GM21528 (cell line): ENCODE measurements around the gene PRKCD.

ENCODE experiments used
- ATAC-seq: cut with Tn5 transposase; IDR thresholded peaks from one replicate; pipeline ENCODE4 v1.9.1; 2021; ENCODE audit warnings: mild to moderate bottlenecking, moderate library complexity; ENCODE audit not compliant: unreplicated experiment, low FRiP score

PRKCD gene

DNA sequence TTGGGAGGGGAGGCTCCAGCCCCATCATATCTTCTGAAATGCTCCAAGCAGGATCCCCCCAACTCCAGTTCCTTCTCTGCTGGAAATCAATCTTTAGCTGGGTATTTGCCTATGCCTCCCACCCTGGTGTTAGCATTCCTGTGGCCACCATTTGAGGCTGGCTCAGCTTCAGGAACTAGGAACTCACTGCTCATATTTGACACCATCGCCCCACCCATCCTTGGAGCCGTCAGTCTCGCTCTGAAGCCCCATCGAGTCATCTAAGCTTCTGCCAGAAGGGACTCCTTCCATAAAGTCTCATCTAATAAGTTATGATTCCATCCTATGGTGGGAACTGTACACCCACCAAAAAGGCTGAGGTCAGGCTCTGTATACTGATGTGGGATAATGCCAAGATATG, 26.4 kb downstream of the PRKCD start:
- no peak for ATAC-seq

DNA sequence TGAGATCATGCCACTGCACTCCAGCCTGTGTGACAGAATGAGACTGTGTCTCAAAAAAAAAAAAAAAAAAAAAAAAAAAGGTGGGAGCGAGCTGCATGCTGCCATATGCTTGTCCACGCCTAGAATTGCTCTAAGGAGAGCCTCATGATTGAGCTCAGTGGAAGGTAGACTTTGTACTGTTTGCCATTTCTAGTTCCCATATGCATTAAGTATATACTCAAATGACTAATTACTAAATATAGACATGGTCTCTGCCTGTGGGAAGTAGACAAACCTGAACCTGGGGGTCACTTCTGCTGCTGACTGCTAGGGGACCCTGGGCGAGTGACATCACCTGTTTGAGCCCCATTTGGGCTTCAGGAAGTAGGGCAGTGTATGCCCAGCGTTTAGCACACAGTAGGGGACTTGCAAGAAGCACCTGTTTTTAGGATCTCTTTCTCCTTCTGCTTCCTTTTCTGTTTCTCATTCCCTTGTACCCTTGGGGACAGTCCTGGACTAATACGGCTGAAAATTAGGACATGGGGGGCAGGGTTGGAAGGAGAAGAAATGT, 27.2 kb downstream of the PRKCD start:
- ATAC-seq = no peak

DNA sequence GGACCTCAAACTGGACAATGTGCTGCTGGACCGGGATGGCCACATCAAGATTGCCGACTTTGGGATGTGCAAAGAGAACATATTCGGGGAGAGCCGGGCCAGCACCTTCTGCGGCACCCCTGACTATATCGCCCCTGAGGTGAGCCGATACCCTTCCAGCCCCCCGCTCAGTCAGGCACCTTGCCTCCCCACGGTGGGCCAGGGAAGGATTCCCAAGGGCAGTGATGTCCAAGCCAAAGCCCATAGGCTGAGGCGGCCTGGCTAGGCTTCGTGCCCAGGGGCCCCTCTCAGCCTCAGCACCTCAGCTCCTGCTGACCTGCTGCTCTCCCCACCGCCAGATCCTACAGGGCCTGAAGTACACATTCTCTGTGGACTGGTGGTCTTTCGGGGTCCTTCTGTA, 27.7 kb downstream of the PRKCD start:
- ATAC-seq = no peak

DNA sequence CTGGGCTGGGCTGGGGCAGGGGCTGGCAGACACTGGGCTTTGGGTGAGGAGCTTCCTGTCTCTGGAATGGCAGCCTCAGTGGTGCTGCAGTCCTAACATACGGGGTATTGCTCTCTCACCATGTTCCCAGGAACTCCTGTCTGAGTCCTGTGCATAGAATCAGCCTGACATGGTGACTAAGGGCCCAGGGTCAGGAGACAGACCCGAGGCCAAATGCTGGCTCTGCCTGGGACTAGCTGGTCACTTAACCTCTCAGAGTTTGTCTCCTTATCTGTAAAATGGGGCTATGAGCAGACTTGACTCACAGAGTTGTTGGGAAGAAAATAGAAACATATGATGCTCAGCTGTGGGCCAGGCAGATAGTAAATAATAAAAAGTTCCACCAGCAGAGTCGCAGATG, 28.3 kb downstream of the PRKCD start:
- no peak for ATAC-seq

DNA sequence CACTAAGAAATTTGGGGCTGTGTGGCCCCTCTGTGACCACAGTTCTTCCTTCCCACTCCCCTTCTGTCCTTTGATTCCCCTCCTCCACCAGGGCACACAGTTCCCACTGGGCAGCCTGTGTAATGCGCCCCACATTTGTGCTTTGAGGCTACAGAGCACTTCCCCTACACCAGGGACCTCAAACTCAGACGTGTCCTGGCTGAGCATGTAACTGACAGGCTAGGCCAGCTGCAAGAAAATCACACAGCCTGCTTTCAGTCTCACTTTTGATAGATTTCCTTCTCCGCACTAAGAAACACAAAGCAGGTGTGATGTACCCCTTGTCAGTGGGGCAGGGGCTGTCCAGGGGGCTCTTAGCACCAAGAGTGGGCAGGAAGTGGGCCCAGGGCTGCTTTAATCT, 29.6 kb downstream of the PRKCD start:
- no peak for ATAC-seq

DNA sequence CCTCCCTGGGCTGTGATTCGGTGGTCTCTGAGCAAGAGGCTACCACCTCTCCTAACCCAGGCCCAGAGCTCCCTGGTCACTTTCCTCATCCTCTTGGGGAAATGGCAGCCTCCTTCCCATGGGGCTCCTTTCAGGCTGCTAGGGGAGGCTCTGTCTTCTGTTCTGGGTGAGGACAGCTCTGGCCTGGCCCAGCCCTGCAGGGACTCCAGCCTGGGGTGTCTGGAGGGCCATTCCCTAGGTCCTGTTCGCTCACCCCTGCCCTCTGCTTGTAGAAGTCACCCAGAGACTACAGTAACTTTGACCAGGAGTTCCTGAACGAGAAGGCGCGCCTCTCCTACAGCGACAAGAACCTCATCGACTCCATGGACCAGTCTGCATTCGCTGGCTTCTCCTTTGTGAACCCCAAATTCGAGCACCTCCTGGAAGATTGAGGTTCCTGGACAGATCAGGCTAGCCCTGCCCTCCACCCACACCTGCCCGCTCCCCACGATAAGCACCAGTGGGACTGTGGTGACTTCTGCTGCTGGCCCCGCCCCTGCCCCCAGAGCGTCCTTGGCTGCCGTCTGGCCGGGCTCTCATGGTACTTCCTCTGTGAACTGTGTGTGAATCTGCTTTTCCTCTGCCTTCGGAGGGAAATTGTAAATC, 30.9 kb downstream of the PRKCD start:
- no peak for ATAC-seq

DNA sequence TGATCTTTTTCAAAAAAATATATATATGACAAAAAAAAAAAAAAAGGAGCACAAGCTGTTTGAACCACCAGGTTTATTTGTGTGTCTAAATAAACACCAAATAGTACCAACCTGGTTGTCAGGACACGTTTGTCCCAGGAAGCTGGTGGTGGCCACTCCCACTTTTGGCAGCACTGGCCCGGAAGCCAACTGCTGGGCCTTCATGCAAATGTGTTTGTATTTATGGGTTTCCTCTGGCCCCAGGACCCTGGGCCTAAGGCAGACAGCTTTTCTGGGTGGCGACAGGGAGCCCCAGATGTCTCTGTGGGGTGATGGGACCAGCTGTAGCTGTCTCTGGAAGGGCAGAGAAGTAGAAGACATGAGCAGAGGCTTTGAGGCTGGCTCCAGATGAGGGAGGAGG, 31.6 kb downstream of the PRKCD start:
- peak; percentile 47 for ATAC-seq

DNA sequence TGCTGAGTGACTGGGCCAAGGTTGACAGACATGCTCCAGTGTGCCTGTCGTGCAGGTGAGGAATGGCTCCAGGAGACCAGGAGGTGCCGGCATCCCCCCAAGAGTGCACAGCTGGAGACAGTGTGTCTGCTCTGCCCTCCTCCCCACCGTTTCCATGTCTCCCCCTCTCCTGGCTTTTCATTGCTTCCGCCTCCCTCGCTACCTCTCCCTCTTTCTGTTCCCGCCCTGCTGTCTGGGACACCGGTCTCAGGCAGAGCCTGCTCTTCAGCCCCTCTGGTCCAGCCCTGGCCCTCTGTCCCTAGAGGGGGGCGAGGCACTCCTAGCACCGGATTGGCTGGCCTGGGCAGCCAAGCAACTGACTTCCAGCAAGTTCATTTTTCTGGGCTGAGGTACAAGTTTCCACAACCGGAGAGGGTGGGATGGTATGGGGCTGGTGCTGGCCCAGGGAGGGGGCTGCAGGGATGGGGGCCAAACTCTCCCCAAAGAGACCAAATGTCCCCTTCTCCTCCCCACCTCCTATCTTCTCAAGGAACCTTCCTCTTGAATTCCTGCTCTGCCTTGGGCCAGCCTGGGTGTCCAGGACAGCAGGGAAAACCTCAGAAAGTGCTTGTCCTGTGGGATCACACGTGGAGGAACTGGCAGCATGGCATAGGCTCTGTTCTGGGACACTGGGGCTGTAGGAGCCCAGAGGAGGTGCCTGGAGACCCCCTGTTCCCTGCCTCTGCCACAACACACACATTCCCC, 32.6 kb downstream of the PRKCD start:
- no peak for ATAC-seq

DNA sequence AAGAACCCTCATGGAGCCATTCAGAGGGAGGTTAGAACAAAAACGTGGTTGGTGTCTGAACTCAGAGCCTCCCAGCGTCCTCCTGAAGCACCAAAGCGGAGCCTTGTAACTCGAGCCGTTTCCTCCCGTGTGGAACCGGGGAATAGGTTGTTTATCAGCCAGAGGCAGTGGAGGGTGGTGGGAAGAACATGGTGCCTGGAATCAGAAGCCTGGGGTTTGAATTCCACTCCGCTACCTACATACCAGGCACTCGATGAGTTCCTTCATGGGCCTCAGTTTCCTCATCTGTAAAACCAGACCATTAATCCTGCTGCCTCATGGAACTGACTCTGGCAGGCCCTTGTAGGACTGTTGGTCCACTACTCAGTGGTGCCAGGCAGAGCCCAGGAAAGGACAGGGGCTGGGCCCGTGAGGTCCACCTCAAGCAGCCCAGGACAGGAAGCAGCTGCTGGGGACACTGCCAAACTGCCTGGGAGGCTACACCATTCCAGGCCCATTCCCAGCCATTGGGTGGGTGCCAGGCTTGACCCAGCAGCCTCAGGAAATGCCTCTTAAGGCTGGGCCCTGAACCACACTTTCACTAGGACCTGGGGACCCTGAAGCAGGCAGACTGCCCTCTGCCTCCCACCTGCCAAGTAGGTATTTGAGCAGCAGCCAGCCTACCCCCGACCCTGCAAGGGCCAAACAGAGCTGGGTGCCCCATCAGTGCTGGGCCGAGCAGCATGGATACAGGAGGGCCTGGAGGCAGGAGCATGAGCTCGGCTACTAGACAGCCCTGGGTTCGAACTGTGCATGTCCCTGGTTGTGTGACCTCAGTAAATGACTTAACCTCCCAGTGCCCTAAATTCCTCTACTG, 33.4 kb downstream of the PRKCD start:
- ATAC-seq = no peak

DNA sequence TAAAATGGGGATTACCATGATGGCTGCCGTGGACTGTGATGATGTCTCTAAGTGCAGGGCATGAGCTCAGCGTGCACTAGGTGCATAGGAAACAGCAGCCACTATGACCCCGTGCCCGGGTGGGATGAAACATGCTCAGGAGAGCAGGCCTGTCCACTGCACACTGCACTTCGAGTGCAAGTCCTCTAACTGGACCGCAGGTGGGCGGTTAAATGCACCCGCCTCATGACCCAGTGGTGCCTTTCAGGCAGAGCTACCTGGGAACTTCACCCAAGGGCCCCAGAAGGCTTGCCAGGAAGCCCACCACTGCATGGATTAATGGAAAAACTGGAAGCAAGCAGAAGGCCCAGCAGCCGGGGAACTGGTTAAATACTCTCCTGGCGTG, 34.0 kb downstream of the PRKCD start:
- no peak for ATAC-seq

DNA sequence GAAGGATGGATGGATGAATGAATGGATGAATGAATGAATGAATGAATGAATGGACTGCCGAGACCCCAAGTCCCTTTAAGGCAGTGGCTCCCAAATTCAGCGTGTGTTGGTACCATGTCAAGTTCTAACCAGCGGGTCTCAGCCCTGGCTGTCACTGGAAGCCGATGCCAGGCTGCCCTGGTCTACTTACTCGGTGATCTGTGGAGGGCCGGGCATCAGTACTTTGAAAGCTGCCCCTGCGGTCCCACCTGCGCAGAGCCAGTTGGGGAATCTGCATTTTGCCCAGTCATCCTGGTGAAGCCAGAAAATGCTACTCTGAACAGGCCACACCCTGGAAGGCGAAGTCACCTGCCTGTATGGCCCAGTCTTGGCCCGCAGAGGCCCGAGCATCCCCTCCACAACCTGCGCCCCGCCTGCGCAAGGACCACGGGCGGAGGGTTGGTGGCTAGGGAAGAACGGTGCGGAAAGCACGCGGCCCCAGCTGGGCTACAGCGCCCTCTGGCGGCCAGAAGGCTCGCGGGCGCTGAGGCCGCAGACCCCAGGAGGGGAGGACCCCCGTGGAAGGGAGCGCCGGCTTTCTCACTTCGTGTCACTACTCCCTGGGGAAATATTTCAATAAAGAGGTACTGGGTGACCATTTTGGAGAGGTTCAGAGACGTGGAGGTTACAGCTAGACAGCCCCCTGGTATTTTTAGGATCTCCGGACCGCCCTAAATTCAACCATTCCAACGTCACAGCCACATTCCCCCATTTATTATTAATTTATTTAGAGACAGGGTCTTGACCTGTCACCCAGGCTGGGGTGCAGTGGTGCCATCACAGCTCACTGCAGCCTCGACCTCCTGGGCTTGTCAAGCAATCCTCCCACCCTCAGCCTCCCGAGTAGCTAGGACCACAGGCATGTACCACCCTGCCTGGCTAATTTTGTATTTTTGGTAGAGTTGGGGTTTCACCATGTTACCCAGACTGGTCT, 34.9 kb downstream of the PRKCD start:
- no peak for ATAC-seq

DNA sequence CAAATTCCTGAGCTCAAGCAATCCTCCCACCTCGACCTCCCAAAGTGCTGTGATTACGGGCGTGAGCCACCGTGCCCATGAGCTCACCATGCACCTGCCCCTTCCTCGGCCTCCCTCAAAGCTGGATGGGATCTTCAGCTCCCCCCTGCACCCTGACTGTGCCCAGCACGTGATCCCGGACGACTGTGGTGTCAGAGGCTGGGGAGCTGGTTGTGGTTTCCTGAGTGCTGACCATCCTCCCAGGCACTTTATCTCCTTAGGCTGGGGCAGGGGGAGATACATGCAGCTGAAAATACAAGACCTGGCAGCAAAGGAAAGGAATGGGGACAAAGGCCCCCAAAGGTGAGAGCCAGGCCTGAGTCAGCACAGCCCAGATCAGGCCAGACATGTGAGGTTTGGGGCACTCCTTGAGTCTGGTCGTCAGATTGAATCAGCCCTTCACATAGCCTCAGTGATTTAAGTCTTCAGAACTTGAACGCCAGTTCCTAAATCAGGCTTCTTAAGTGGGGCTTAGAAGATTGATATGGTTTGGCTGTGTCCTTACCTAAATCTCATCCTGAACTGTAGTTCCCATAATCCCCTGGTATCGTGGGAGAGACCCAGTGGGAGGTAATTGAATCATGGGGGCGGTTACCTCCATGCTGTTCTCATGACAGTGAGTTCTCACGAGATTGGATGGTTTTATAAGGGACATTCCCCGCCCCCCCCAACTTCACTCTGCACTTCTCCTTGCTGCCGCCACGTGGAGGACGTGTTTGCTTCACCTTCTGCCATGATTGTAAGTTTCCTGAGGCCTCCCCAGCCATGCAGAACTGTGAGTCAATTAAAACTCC, 35.8 kb downstream of the PRKCD start:
- ATAC-seq = no peak

DNA sequence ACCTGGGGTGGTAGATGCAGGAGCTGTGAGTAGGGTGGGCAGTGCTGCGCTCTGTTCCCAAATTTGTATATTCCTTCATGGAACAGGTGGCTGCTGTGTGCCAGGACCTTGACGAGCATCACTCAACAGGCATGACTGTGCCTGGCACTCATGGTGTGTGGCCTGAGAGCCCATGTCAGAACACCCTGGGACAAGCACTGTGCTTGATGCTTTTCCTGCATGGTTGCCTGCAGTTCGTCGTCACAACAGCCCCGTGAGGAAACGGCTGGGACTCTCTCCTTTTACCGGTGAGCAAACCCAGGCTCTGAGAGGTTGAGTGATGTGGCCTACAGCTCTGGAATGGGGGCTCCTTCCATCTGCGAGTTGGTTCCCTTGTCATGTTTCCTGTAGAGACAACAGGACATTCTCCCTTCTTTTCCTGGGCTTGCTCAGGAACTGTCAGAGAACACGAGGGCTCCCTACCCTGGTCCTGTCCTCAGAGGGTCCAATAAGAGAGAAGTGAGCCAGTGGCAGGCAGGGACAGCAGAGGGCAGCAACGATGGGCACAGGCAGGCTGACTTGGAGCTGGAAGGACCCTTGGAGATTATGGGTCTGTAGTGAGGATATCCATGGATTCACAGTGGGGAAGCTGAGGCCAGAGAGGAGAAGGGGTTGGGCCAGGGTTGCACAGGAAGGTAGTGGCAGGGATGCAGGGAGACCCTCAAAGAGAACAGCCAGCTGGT, 37.4 kb downstream of the PRKCD start:
- ATAC-seq = no peak

DNA sequence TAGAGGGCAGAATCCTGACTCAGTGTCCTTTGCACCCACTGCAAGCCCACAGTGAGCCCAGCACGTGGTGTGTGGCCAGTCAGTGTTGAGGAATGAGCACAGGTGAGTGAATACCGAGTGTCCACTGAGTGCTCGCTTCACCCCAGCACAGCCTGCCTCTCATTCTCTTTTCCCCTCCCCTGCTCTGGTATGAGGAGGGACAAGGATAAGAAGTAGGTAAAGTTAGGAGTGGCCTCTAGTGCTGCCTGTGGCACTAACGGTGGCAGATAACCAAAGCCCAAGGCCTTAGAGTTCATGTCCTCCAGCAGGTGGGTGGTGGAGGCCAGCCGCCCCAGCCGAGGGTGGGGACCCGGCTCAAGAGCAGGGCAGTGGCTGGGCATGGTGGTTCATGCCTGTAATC, 38.0 kb downstream of the PRKCD start:
- no peak for ATAC-seq

DNA sequence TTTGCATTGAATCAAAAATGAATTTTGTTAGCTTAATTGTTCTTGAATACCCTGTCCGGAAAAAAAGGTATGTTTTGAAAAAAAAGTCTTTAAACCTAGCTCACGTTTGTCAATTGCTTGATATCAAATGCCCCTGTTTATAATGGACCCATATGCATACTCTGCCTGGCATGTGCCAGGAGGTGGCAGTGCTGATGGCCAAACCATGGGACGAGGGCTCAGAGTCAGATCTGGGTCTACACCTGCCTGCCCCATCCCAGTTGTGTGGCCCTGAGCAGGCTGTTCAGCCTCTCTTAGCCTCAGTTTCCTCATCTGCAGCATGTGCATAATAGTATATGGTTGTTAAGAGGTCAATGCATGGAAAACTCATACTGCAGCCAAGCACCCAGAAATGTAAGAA, 38.8 kb downstream of the PRKCD start:
- ATAC-seq = no peak

DNA sequence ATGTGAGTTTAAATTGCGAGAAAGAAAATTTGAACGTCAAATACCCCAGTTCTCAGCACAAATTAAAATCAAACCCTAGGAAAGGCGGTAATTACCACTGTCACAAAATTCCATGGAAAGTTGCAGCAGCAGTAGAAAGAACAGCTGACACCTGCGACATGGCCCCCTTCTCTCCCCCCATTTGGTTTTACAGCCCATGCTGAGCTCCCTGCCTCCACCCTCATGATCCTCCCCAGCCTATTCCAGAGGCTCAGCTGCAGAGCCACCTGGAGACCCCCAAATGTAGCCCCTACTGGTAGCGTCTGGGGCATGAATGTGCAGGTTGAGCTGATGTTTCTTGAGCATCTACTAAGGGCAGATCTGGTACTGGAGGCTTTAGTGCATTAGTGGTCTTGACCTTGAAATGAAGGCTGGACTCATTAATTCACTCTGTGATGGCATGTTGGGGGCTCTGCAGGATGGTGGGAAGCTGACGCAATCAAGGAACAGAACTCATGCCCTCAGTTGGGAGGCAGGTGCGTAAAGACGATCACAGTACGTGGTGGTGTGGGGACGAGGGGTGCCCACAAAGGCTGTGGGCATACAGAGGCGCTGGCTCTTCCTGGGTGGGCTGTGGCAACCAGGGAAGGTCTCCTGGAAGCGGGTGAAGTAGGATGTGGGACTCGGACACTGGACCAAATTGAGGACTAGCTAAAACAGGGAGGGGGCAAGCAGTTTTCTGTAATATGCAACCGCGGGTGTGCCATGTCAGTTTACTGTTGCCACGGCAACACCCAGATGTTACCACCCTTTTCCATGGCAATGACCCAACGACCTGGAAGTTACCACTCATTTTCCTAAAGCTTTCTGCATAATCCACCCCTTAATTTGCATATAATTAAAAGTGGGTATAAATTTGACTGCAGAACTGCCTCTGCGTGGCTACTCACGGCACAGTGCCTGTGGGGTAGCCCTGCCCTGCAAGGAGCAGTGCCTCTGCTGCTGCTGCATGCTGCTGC, 39.8 kb downstream of the PRKCD start:
- no peak for ATAC-seq

DNA sequence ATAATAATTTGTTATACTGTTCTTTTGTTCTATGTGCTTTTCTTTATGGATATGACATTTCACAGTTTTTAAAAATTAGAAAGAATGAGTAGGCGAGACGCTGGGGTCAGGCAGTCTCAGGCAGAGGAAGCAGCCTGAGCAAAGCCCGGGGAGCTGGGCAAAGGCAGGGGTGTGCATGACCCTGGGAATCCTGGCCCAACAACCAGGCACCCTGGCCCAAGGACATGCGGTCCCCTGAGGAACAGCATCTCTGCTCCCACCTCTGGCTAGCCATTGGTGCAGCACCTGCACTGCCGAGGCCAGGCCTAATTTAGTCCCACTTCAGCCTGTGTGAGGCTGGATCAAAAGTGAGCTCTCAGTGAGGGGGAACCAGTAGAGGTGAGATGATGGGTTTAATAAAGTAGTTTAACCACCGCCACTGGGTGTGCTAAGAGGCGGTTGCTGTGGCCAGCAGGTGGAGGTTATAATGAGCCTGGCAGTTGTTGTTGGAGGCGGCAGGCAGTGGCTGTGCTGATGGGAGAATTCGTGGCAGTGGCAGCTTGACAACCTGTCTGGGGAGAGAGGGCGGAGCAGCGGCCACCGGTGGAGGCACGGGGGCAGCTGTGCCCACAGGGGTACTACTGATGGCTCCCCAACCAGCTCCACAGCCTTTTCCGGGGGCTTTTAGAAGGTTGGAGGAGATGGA, 41.5 kb downstream of the PRKCD start:
- ATAC-seq = no peak
